H1 (cell line): ENCODE data around the gene CLEC16A. TPM values are rescaled to one million over a fixed set of nuclear protein-coding genes. Genes with fewer than 3 reads are reported as not detected.

Experiments used
- CTCF ChIA-PET: fragments of 300-600 bp; sonication (Branson Sonifier 250); formaldehyde crosslinking; loops from one replicate; lab custom pipeline; 2021; ENCODE audit not compliant: partially characterized antibody; lab: Charles Lee
- POLR2A ChIA-PET: fragments of 300-600 bp; sonication (Branson Sonifier 250); formaldehyde crosslinking; loops from one replicate; lab custom pipeline; 2021; ENCODE audit warnings: inconsistent platforms; ENCODE audit not compliant: partially characterized antibody; lab: Charles Lee
- DNase-seq, 2 experiments: peaks; one replicate each; pipeline versions ENCODE4 v3.0.0 to v3.0.0-alpha.2; 2010 to 2022; ENCODE audit warnings: low spot score in 2 of 2, low read depth in 1 of 2, mixed read lengths in 1 of 2
- FAIRE-seq: peaks from 2 replicates; lab custom pipeline; 2011; peaks lifted over from hg19 to GRCh38; lab: Jason Lieb, UNC
- H2AFZ ChIP-seq: 2 replicates; pipeline ENCODE4 v1.8.1; 2012; ENCODE audit warnings: low read length, inconsistent platforms
- H2AK5ac ChIP-seq: 2 replicates; pipeline ENCODE4 v1.6.1; 2013; ENCODE audit warnings: low read depth, low read length
- H2BK120ac ChIP-seq: replicated peaks from 2 replicates; pipeline ENCODE3; 2013; ENCODE audit warnings: low read depth, low read length, inconsistent platforms
- H2BK12ac ChIP-seq: 2 replicates; pipeline ENCODE4 v1.6.1; 2013; ENCODE audit warnings: low read depth, low read length
- H2BK15ac ChIP-seq: 2 replicates; pipeline ENCODE4 v1.6.1; 2013; ENCODE audit warnings: low read length
- H2BK20ac ChIP-seq: 2 replicates; pipeline ENCODE4 v1.6.1; 2013; ENCODE audit warnings: low read length
- H2BK5ac ChIP-seq: 2 replicates; pipeline ENCODE4 v1.6.1; 2013; ENCODE audit warnings: low read depth, low read length
- H3K14ac ChIP-seq: 2 replicates; pipeline ENCODE4 v1.6.1; 2013; ENCODE audit warnings: inconsistent platforms; ENCODE audit not compliant: insufficient read length
- H3K18ac ChIP-seq: 2 replicates; pipeline ENCODE4 v1.6.1; 2013; ENCODE audit warnings: low read length; ENCODE audit errors: extremely low read depth
- H3K23ac ChIP-seq: 2 replicates; pipeline ENCODE4 v1.6.1; 2013; ENCODE audit warnings: inconsistent platforms; ENCODE audit not compliant: insufficient read length
- H3K23me2 ChIP-seq: 2 replicates; pipeline ENCODE4 v1.6.1; 2013; ENCODE audit warnings: low read depth, low read length
- H3K27ac ChIP-seq: 2 replicates; pipeline ENCODE4 v1.6.1; 2011; ENCODE audit warnings: low read depth, low read length, inconsistent platforms
- H3K27me3 ChIP-seq, 4 experiments: replicated peaks in 1 of 4; 1 replicate in 1 of 4; 2 replicates in 3 of 4; pipeline versions ENCODE4 v1.6.1 to v1.8.1; 2011 to 2013; ENCODE audit warnings: low read length in 3 of 4, mild to moderate bottlenecking in 3 of 4, inconsistent platforms in 2 of 4, mixed read lengths in 2 of 4, moderate library complexity in 1 of 4; ENCODE audit not compliant: control insufficient read depth in 3 of 4, insufficient read depth in 3 of 4; ENCODE audit errors: extremely low read depth in 1 of 4
- H3K36me3 ChIP-seq, 4 experiments: 2 replicates each; pipeline versions ENCODE4 v1.6.1 to v1.8.1; 2011 to 2013; ENCODE audit warnings: mild to moderate bottlenecking in 4 of 4, low read length in 3 of 4, moderate library complexity in 2 of 4, control low read depth in 1 of 4, inconsistent platforms in 1 of 4; ENCODE audit not compliant: insufficient read depth in 4 of 4, control insufficient read depth in 2 of 4
- H3K4ac ChIP-seq: replicated peaks from 2 replicates; pipeline ENCODE3; 2013; ENCODE audit warnings: low read length, low read depth, mixed read lengths, inconsistent platforms; ENCODE audit not compliant: insufficient read length
- H3K4me1 ChIP-seq, 4 experiments: replicated peaks in 1 of 4; 1 replicate in 1 of 4; 2 replicates in 3 of 4; pipeline versions ENCODE4 v1.6.1 to v1.8.1; 2011 to 2013; ENCODE audit warnings: low read length in 3 of 4, inconsistent platforms in 2 of 4, mixed read lengths in 1 of 4; ENCODE audit not compliant: insufficient read depth in 4 of 4, control insufficient read depth in 3 of 4
- H3K4me2 ChIP-seq, 2 experiments: 2 replicates each; pipeline versions ENCODE4 v1.6.1 to v1.8.1; 2011 to 2013; ENCODE audit warnings: low read depth in 2 of 2, low read length in 2 of 2, control low read depth in 1 of 2, inconsistent platforms in 1 of 2, mild to moderate bottlenecking in 1 of 2; ENCODE audit not compliant: insufficient read depth in 1 of 2
- H3K4me3 ChIP-seq, 4 experiments: fragments of 200-600, 300-600 bp in 1 of 4; sonication (generic), shearing (Covaris generic), sonication (Bioruptor Twin) in 1 of 4; 2 replicates each; pipeline versions ENCODE4 v1.5.1 to v1.8.1; 2011 to 2016; ENCODE audit warnings: low read length in 4 of 4, low read depth in 3 of 4, control low read depth in 2 of 4, inconsistent platforms in 2 of 4, mild to moderate bottlenecking in 2 of 4, mixed read lengths in 1 of 4, moderate library complexity in 1 of 4; ENCODE audit not compliant: insufficient read depth in 2 of 4; ENCODE audit errors: extremely low read depth in 1 of 4
- H3K56ac ChIP-seq: replicated peaks from 2 replicates; pipeline ENCODE3; 2013; ENCODE audit warnings: low read depth, mild to moderate bottlenecking, mixed read lengths, low read length, inconsistent platforms; ENCODE audit not compliant: insufficient read length
- H3K79me1 ChIP-seq: 2 replicates; pipeline ENCODE4 v1.6.1; 2013; ENCODE audit warnings: low read depth, low read length, control low read depth
- H3K79me2 ChIP-seq, 2 experiments: 2 replicates each; pipeline versions ENCODE4 v1.6.1 to v1.8.1; 2012 to 2013; ENCODE audit warnings: low read length in 2 of 2, mild to moderate bottlenecking in 2 of 2, inconsistent platforms in 1 of 2; ENCODE audit not compliant: insufficient read depth in 2 of 2, control insufficient read depth in 1 of 2
- H3K9ac ChIP-seq, 4 experiments: replicated peaks in 1 of 4; 1 replicate in 1 of 4; 2 replicates in 3 of 4; pipeline versions ENCODE4 v1.6.1 to v1.8.1; 2011 to 2013; ENCODE audit warnings: low read depth in 3 of 4, low read length in 3 of 4, control low read depth in 2 of 4, mild to moderate bottlenecking in 2 of 4, moderate library complexity in 2 of 4, inconsistent platforms in 1 of 4; ENCODE audit errors: extremely low read depth in 1 of 4
- H3K9me3 ChIP-seq, 2 experiments: 2 replicates each; pipeline versions ENCODE4 v1.6.1 to v1.8.1; 2012 to 2013; ENCODE audit warnings: mild to moderate bottlenecking in 2 of 2, moderate library complexity in 2 of 2, control low read depth in 1 of 2, inconsistent platforms in 1 of 2, low read depth in 1 of 2, low read length in 1 of 2, mixed read lengths in 1 of 2; ENCODE audit not compliant: insufficient read depth in 2 of 2
- H4K20me1 ChIP-seq, 2 experiments: replicated peaks in 1 of 2; 2 replicates each; pipeline versions ENCODE3 to v1.8.1; 2011 to 2013; ENCODE audit warnings: inconsistent platforms in 2 of 2, low read length in 2 of 2, mild to moderate bottlenecking in 1 of 2; ENCODE audit not compliant: insufficient read depth in 2 of 2, control insufficient read depth in 1 of 2
- H4K5ac ChIP-seq: 2 replicates; pipeline ENCODE4 v1.6.1; 2013; ENCODE audit warnings: low read length, low read depth, mixed read lengths, inconsistent platforms; ENCODE audit not compliant: insufficient read length
- H4K8ac ChIP-seq: 2 replicates; pipeline ENCODE4 v1.8.0; 2013; ENCODE audit warnings: mild to moderate bottlenecking, moderate library complexity, low read length, inconsistent platforms; ENCODE audit not compliant: insufficient read depth; ENCODE audit errors: extremely low read depth
- H4K91ac ChIP-seq: replicated peaks from 2 replicates; pipeline ENCODE3; 2013; ENCODE audit warnings: low read length, mixed read lengths, inconsistent platforms; ENCODE audit not compliant: insufficient read length
- KDM1A ChIP-seq: fragments of 200-600, 300-600 bp; sonication (generic); IDR thresholded peaks from 2 replicates; pipeline ENCODE4 v1.7.1; 2016; ENCODE audit warnings: mild to moderate bottlenecking, low read length, borderline replicate concordance
- PHF8 ChIP-seq: fragments of 200-600 bp; sonication (generic); conservative IDR thresholded peaks from 2 replicates; pipeline ENCODE4 v1.7.1; 2012; ENCODE audit warnings: low read depth, mild to moderate bottlenecking, inconsistent platforms, low read length, moderate library complexity
- POU5F1 ChIP-seq: IDR thresholded peaks from 2 replicates; pipeline ENCODE4 v1.6.1; 2011; ENCODE audit warnings: low read depth, mild to moderate bottlenecking, low read length, moderate library complexity
- SP1 ChIP-seq: IDR thresholded peaks from 2 replicates; pipeline ENCODE4 v1.6.1; 2011; ENCODE audit warnings: low read depth, low read length
- TCF12 ChIP-seq: IDR thresholded peaks from 2 replicates; pipeline ENCODE4 v1.6.1; 2011; ENCODE audit warnings: low read depth, mild to moderate bottlenecking, low read length
- WGBS, 2 experiments: shearing (Covaris generic) in 1 of 2; methylation state at CpG; one replicate each; pipeline versions ENCODE4 v1.1.6 to v1.1.7; 2013 to 2015; ENCODE audit warnings: low lambda C conversion rate in 2 of 2, mixed read lengths in 2 of 2, inconsistent platforms in 1 of 2, low coverage in 1 of 2, missing lambda C conversion rate in 1 of 2; ENCODE audit not compliant: insufficient replicate concordance in 2 of 2, insufficient coverage in 1 of 2, insufficient read length in 1 of 2; ENCODE audit errors: extremely low coverage in 1 of 2, missing lambda C conversion rate in 1 of 2; 5-methylcytosine and 5-hydroxymethylcytosine counted together
- polyA plus RNA-seq, 7 experiments: library from polyadenylated mRNA; depleted of rRNA in 3 of 7; stranded (reverse) in 5 of 7; unstranded in 2 of 7; fragments of >200 nt in 5 of 7; fragments of 200-250 nt in 2 of 7; gene quantifications; 1 replicate in 5 of 7; 2 replicates in 1 of 7; 4 replicates in 1 of 7; pipeline versions ENCODE4 v1.2.1 to v1.2.3, GENCODE V29; 2011 to 2013; ENCODE audit warnings: missing spikeins in 2 of 7, mixed read lengths in 2 of 7
- total RNA-seq: library from RNA; stranded (reverse); fragmentation: NEBNext Ultra II Directional; extraction: Animal tissue kit (Norgen Biotek cat#: 25700); gene quantifications from 2 replicates; pipeline ENCODE4 v1.2.1, GENCODE V29; 2021
- TF ChIP-seq, protein P1 (sequence below): IDR thresholded peaks from 2 replicates; pipeline ENCODE4 v1.6.1; 2011; ENCODE audit warnings: low read length, improper control_type of control experiment

CLEC16A gene
- total and polyA plus RNA-seq, 2 of the 8 experiments (the other 6 are each of a cell fraction or from before 2014, with no cell fraction given): 7.6 to 19.3 TPM

DNA sequence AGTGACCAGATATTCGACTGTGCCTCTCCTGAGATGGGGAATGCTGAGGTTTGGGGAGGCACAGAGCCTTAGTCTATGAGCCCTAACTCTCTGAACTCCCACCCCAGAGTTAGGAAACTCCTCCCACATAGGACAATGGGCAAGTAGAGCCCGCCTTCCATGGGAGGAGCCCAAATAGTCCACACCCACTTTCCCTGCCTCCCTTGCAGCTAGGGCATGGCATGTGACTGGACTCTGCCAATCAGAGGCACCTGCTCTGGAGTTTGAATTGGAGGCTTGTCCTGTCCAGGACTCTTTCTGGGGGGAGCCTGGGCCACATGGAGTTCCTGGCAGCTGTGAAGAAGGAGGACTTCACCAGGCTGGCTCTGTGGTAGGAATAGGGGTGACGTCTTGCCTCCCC, 263.3 kb downstream of the CLEC16A start:
- Histone ChIP-seq H2BK120ac (no peak overlapping the region), H3K4me3 (no peak overlapping the region), H3K4me2 (no peak overlapping the region), H3K4ac (peak overlapping the region; percentile 70), H3K9ac (no peak overlapping the region), H4K8ac (no peak overlapping the region), H3K18ac (no peak overlapping the region), H3K4me1 (peaks cover 1 to 9% (median 4%) of the 10 kb centered on the region in 4 experiments; a peak in 4 of 7 replicates), H4K5ac (no peak overlapping the region), H3K23me2 (no peaks in the 10 kb centered on the region), H2AK5ac (no peak overlapping the region), H3K56ac (no peak overlapping the region), H2BK20ac (no peak overlapping the region; the same call in 1 of the 2 replicates), H3K9me3 (peaks cover 8% of the 10 kb centered on the region in 2 experiments), H3K27ac (no peak overlapping the region), H3K23ac (no peak overlapping the region), H4K91ac (no peak overlapping the region), H3K79me1 (no peaks in the 10 kb centered on the region), H4K20me1 (no peaks in the 10 kb centered on the region), H2AFZ (no peak overlapping the region), H3K79me2 (no peaks in the 10 kb centered on the region), H3K36me3 (no peaks in the 10 kb centered on the region), H2BK15ac (peak overlapping the region; percentile 10; the same call in 1 of the 2 replicates), H2BK12ac (0 out of 2 replicates have a peak overlapping the region, but pooled peaks have one; percentile 27), H2BK5ac (no peak overlapping the region), H3K27me3 (no peaks in the 10 kb centered on the region; a peak in 1 of 7 replicates), H3K14ac (no peak overlapping the region)
- WGBS, 2 experiments: 85% methylated on average over 3 of the region's 3 CpGs; no CpG with 5 or more reads in 1 of the 2 experiments
- ChIA-PET CTCF (interaction anchor here (1.3 to 3.0 kb wide), 3 partner anchors 11 to 164 kb away, joined by 3 to 13 read pairs (median 4); no protein-coding TSS in a partner anchor), POLR2A (interaction anchor here (1.5 kb wide), 1 partner anchor 48 kb away, joined by 3 read pairs; the partner anchor contains the start of gene SOCS1)
- FAIRE-seq (no peak), DNase-seq (no peak)
- TF ChIP-seq TCF12: no peak
- TF ChIP-seq KDM1A: no peak
- no peak for TF ChIP-seq POU5F1
- TF ChIP-seq, protein P1, sequence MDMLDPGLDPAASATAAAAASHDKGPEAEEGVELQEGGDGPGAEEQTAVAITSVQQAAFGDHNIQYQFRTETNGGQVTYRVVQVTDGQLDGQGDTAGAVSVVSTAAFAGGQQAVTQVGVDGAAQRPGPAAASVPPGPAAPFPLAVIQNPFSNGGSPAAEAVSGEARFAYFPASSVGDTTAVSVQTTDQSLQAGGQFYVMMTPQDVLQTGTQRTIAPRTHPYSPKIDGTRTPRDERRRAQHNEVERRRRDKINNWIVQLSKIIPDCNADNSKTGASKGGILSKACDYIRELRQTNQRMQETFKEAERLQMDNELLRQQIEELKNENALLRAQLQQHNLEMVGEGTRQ: peak; percentile 41; the same call in 1 of the 2 replicates
- no peak for TF ChIP-seq PHF8
- 0 out of 2 replicates have a peak, but pooled peaks have one; percentile 32 for TF ChIP-seq SP1
